Loucy (cell line): Measurements from ENCODE around the gene GMPPB.

Experiments
- H2AFZ ChIP-seq: fragments of 200-600 bp; sonication (generic); 2 replicates; pipeline ENCODE4 v1.6.0; 2016; ENCODE audit warnings: antibody characterized with exemption, mild to moderate bottlenecking, low read length, moderate library complexity
- H3F3A ChIP-seq: fragments of 200-600 bp; 2 replicates; pipeline ENCODE4 v1.6.0; 2016; ENCODE audit warnings: antibody characterized with exemption, low read depth, mild to moderate bottlenecking
- H3K27me3 ChIP-seq: fragments of 200-600 bp; sonication (generic); 2 replicates; pipeline ENCODE4 v1.6.1; 2014; ENCODE audit warnings: low read length, mild to moderate bottlenecking; ENCODE audit not compliant: insufficient read depth, poor library complexity, severe bottlenecking
- H3K36me3 ChIP-seq: fragments of 200-600 bp; sonication (generic); 2 replicates; pipeline ENCODE4 v1.6.1; 2016; ENCODE audit warnings: low read length; ENCODE audit not compliant: insufficient read depth
- H3K4me1 ChIP-seq: fragments of 200-600 bp; sonication (generic); 2 replicates; pipeline ENCODE4 v1.5.1; 2014; ENCODE audit warnings: low read length, mild to moderate bottlenecking; ENCODE audit not compliant: insufficient read depth, poor library complexity, severe bottlenecking
- H3K4me2 ChIP-seq: fragments of 200-600 bp; sonication (generic); 2 replicates; pipeline ENCODE4 v1.6.0; 2014; ENCODE audit warnings: antibody characterized with exemption, low read length, low read depth, mild to moderate bottlenecking; ENCODE audit not compliant: poor library complexity, severe bottlenecking
- H3K4me3 ChIP-seq: fragments of 200-600 bp; sonication (generic); 2 replicates; pipeline ENCODE4 v1.5.1; 2014; ENCODE audit warnings: low read length, mild to moderate bottlenecking, mixed read lengths; ENCODE audit not compliant: poor library complexity, severe bottlenecking
- H3K79me2 ChIP-seq: fragments of 200-600 bp; sonication (generic); 2 replicates; pipeline ENCODE4 v1.6.1; 2014; ENCODE audit warnings: low read length; ENCODE audit not compliant: insufficient read depth
- H3K9ac ChIP-seq: fragments of 200-600 bp; sonication (generic); 2 replicates; pipeline ENCODE4 v1.6.0; 2014; ENCODE audit warnings: mild to moderate bottlenecking, low read depth, low read length, moderate library complexity; ENCODE audit not compliant: poor library complexity, severe bottlenecking
- H3K9me2 ChIP-seq: fragments of 200-600 bp; sonication (generic); replicated peaks from 2 replicates; pipeline ENCODE4 v1.6.1; 2016; ENCODE audit warnings: low read depth, low read length, mixed read lengths
- H3K9me3 ChIP-seq: fragments of 200-600 bp; sonication (generic); 2 replicates; pipeline ENCODE4 v1.6.1; 2014; ENCODE audit warnings: mild to moderate bottlenecking, antibody characterized with exemption, low read length, low read depth; ENCODE audit not compliant: insufficient read depth
- H4K20me1 ChIP-seq: fragments of 200-600 bp; sonication (generic); 2 replicates; pipeline ENCODE4 v1.6.0; 2014; ENCODE audit warnings: antibody characterized with exemption, low read length, mild to moderate bottlenecking; ENCODE audit not compliant: insufficient read depth, poor library complexity, severe bottlenecking
- CTCF ChIP-seq: fragments of 200-600 bp; sonication (generic); conservative IDR thresholded peaks from 2 replicates; pipeline ENCODE4 v1.5.1; 2014; ENCODE audit warnings: mild to moderate bottlenecking, antibody characterized with exemption, low read length
- EZH2phosphoT487 ChIP-seq: fragments of 200-600 bp; IDR thresholded peaks from 2 replicates; pipeline ENCODE4 v1.6.1; 2018; ENCODE audit warnings: antibody characterized with exemption, mild to moderate bottlenecking, moderate library complexity, borderline replicate concordance

GMPPB gene

DNA sequence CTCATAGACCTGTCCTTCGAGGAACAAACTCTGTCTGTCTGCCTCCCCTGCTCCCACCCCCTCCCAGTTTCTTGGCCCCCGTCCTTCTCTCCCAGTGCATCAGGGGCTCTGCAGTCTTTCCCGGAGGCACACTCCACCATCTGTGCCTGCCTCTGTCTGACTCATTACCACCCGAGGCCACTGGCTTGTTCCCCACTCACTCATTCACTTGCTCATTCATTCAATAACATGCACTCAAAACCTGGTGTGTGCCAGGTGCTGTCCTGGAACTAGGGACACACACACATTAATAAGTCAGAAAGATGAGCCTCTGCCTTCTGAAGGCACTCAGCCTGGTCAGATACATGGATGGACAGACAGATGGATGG lies 16.7 kb downstream of the GMPPB start:
- Histone ChIP-seq H3K4me1 (peaks cover 24% of the 10 kb centered on the region), H3K4me3 (no peak overlapping the region), H4K20me1 (no peaks in the 10 kb centered on the region), H3K9ac (no peak overlapping the region), H3K27me3 (no peaks in the 10 kb centered on the region), H3K79me2 (peaks cover 6% of the 10 kb centered on the region; the same call in 1 of the 2 replicates), H2AFZ (no peak overlapping the region), H3K9me2 (no peaks in the 10 kb centered on the region), H3F3A (peaks cover 12% of the 10 kb centered on the region), H3K9me3 (no peaks in the 10 kb centered on the region), H3K4me2 (no peak overlapping the region), H3K36me3 (no peaks in the 10 kb centered on the region; the same call in 1 of the 2 replicates)
- no peak for TF ChIP-seq EZH2phosphoT487
- TF ChIP-seq CTCF = no peak

GRCh38 chr3:49706456-49707112 lies 17.2 kb downstream of the GMPPB start:
- Histone ChIP-seq H3K79me2 (peaks cover 6% of the 10 kb centered on the region; the same call in 1 of the 2 replicates), H3K9me2 (no peaks in the 10 kb centered on the region), H3F3A (peaks cover 8% of the 10 kb centered on the region), H3K4me3 (no peak overlapping the region), H2AFZ (no peak overlapping the region), H3K9me3 (no peaks in the 10 kb centered on the region), H3K4me1 (peaks cover 19% of the 10 kb centered on the region), H3K27me3 (no peaks in the 10 kb centered on the region), H3K9ac (no peak overlapping the region), H3K4me2 (no peak overlapping the region), H4K20me1 (no peaks in the 10 kb centered on the region), H3K36me3 (no peaks in the 10 kb centered on the region; the same call in 1 of the 2 replicates)
- TF ChIP-seq CTCF (no peak), EZH2phosphoT487 (no peak)

GRCh38 chr3:49705390-49705960 lies 18.3 kb downstream of the GMPPB start:
- H3K79me2 ChIP-seq = peaks cover 6% of the 10 kb centered on the region; the same call in 1 of the 2 replicates
- no peak overlapping the region for H3K4me2 ChIP-seq
- H3K4me3 ChIP-seq = no peak overlapping the region
- no peaks in the 10 kb centered on the region for H3K27me3 ChIP-seq
- no peak for TF ChIP-seq CTCF
- TF ChIP-seq EZH2phosphoT487 = no peak
- H3K9me3 ChIP-seq = no peaks in the 10 kb centered on the region
- no peaks in the 10 kb centered on the region for H3K9me2 ChIP-seq
- peaks cover 9% of the 10 kb centered on the region for H3K4me1 ChIP-seq
- H4K20me1 ChIP-seq = no peaks in the 10 kb centered on the region
- H3K9ac ChIP-seq = no peak overlapping the region
- H2AFZ ChIP-seq = no peak overlapping the region
- H3K36me3 ChIP-seq = no peaks in the 10 kb centered on the region; the same call in 1 of the 2 replicates
- no peaks in the 10 kb centered on the region for H3F3A ChIP-seq
